Stimulated activated CD4-positive, alpha-beta T cell treated with anti-CD3 and anti-CD28 coated beads, Interleukin-12 subunit alpha, Interleukin-12 subunit beta, amount 100 ng/mL, for 4 hours (primary cell): ENCODE data around the gene NBPF3.

ENCODE experiments used
- DNase-seq: peaks from one replicate; pipeline ENCODE4 v3.0.0-alpha.2; 2020

Gene NBPF3

GRCh38 chr1:21520899-21521716, 81.2 kb downstream of the NBPF3 start:
- DNase-seq: no peak

- DNase-seq: no peak
These were observed 81.8 kb downstream of the NBPF3 start for GRCh38 chr1:21521717-21522060.

- no peak for DNase-seq
These were observed 82.6 kb downstream of the NBPF3 start for GRCh38 chr1:21522525-21523038.

- no peak for DNase-seq
These were observed 83.4 kb downstream of the NBPF3 start for GRCh38 chr1:21523297-21523813.

GRCh38 chr1:21524220-21524619, 84.3 kb downstream of the NBPF3 start:
- DNase-seq: no peak

GRCh38 chr1:21524686-21525339, 84.9 kb downstream of the NBPF3 start:
- DNase-seq: no peak

GRCh38 chr1:21525340-21525717, 85.4 kb downstream of the NBPF3 start:
- no peak for DNase-seq

GRCh38 chr1:21526441-21526840, 86.5 kb downstream of the NBPF3 start:
- DNase-seq: no peak

- DNase-seq: no peak
These were observed 90.6 kb downstream of the NBPF3 start for GRCh38 chr1:21530368-21531016.

- DNase-seq: no peak
These were observed 91.3 kb downstream of the NBPF3 start for GRCh38 chr1:21531241-21531640.

GRCh38 chr1:21532496-21532895, 92.6 kb downstream of the NBPF3 start:
- DNase-seq: no peak

GRCh38 chr1:21532992-21533534, 93.1 kb downstream of the NBPF3 start:
- no peak for DNase-seq

GRCh38 chr1:21534146-21534545, 94.2 kb downstream of the NBPF3 start:
- DNase-seq: no peak
